Esophagus muscularis mucosa (tissue), 4 donors: Measurements from ENCODE around the gene DEPDC7. TPM values are rescaled to one million over a fixed set of nuclear protein-coding genes. Genes with fewer than 3 reads are reported as not detected.

ENCODE experiments used
- DNase-seq: peaks from one replicate; pipeline ENCODE4 v3.0.0-alpha.2; 2017; ENCODE audit errors: extremely low spot score
- H3K27ac ChIP-seq, 4 donors: fragments of 200-600 bp; sonication (generic); replicated peaks in 1 of 4; 1 replicate in 3 of 4; 2 replicates in 1 of 4; pipeline ENCODE4 v1.5.1; 2016 to 2019; ENCODE audit warnings: mild to moderate bottlenecking in 1 of 4
- H3K27me3 ChIP-seq, 4 donors: fragments of 200-600 bp; sonication (generic); one replicate each; pipeline versions ENCODE4 v1.5.1 to v1.6.0; 2016 to 2019
- H3K36me3 ChIP-seq, 4 donors: fragments of 200-600 bp; sonication (generic); one replicate each; pipeline ENCODE4 v1.5.1; 2016 to 2019
- H3K4me1 ChIP-seq, 4 donors: fragments of 200-600 bp; sonication (generic); one replicate each; pipeline ENCODE4 v1.5.1; 2016 to 2019
- H3K4me3 ChIP-seq, 4 donors: fragments of 200-600 bp; sonication (generic); 1 replicate in 2 of 4; 2 replicates in 2 of 4; pipeline ENCODE4 v1.5.1; 2016 to 2019; ENCODE audit warnings: mild to moderate bottlenecking in 4 of 4, moderate library complexity in 1 of 4
- H3K9me3 ChIP-seq, 4 donors: fragments of 200-600 bp; sonication (generic); 1 replicate in 3 of 4; 2 replicates in 1 of 4; pipeline ENCODE4 v1.5.1; 2016 to 2019
- EP300 ChIP-seq: sonication (generic); formaldehyde crosslinking; IDR thresholded peaks from one replicate; pipeline ENCODE4 v1.6.1; 2017; ENCODE audit warnings: antibody characterized with exemption
- POLR2A ChIP-seq: fragments of 450-650 bp; IDR thresholded peaks from one replicate; pipeline ENCODE4 v1.6.1; 2017; ENCODE audit warnings: antibody characterized with exemption, moderate library complexity, mild to moderate bottlenecking, low read depth
- POLR2AphosphoS5 ChIP-seq, 2 donors: sonication (generic); formaldehyde crosslinking; IDR thresholded peaks; one replicate each; pipeline ENCODE4 v1.6.1; 2017; ENCODE audit warnings: antibody characterized with exemption in 2 of 2
- WGBS: methylation state at CpG from one replicate; pipeline ENCODE4 v1.1.5; 2018; 5-methylcytosine and 5-hydroxymethylcytosine counted together
- intact Hi-C: fragments of 100-400 bp; cut with DNase I; formaldehyde crosslinking; loops from one replicate; pipeline ENCODE4 v1.15.1; 2023
- total RNA-seq, 4 donors: library from RNA; depleted of rRNA; stranded (reverse); fragments of >200 nt; gene quantifications; one replicate each; pipeline versions ENCODE4 v1.1.0 to v1.2.1, GENCODE V29; 2016
- TF ChIP-seq, protein P1 (sequence below), 3 experiments: fragments of 200-600 bp in 2 of 3; fragments of 450-650 bp in 1 of 3; sonication (generic) in 2 of 3; IDR thresholded peaks; one replicate each; pipeline ENCODE4 v1.5.1; 2017 to 2019; ENCODE audit warnings: antibody characterized with exemption in 3 of 3, mild to moderate bottlenecking in 2 of 3, moderate library complexity in 1 of 3

DEPDC7 gene
- total RNA-seq, 4 donors from 2014 or later, result 1.3 to 2.3 (median 1.8) TPM

DNA sequence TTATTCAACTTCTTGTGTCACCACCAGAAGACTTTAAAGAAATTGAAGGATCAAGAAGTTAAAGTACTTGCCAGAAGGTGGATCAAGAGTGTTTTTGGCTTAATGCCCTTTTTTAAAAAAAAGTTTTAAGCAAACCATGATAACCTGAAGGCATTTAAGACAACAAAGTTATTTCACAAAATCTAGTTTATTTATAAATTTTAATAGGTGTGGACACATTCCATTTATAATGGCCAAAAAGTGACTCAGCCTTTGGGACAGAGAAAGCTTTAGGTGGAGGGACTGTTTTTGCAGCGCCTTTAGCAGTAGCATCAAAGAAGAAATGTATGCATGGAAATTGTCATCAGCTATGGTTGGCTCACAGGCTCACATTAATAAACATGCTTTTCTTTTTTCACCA lies 41.6 kb downstream of the DEPDC7 start:
- Histone ChIP-seq H3K36me3 (peaks cover 28 to 86% (median 62%) of the 10 kb centered on the region in 4 donors), H3K9me3 (no peaks in the 10 kb centered on the region), H3K27ac (no peak overlapping the region), H3K4me3 (no peak overlapping the region), H3K4me1 (peaks cover 0 to 13% (median 10%) of the 10 kb centered on the region in 4 donors), H3K27me3 (no peaks in the 10 kb centered on the region)
- intact Hi-C loops, result no loop called here
- DNase-seq, result no peak
- 100% methylated on average over 1 of the region's 1 CpG for WGBS
- no peak for TF ChIP-seq POLR2AphosphoS5 (IDR thresholded peaks at IDR 0.05)

DNA sequence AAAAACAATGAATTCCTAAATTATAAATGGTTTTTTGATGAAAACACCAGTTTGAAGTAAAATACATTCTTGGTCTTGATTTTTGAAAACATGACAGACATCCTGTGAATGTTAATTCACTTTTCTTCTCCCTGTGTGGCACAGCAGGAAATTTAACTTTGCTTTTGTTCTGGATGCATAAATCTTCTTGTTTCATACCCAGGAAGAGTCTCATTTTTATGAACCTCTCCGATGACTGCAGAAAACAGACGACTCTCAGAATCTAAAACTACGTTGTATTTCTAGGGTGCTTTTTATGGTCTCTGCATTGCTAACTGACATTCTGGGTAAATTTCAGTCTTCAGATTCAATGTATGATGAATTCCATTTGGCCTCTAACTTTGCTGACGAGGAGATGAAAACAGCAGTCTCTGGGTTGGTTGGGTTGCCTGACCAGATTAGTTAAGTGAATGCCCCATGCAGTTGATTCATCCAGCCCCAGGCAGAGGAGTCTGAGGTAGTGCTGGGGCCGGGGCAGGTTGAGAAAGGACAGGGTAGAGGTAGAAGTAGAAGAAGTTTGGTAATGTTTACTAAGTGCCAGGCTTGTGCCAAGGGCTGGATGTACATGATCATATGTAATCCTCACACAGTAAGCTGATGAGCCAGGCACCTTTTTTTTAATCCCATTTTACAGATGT lies 43.8 kb downstream of the DEPDC7 start:
- peaks cover 33 to 86% (median 73%) of the 10 kb centered on the region in 4 donors for H3K36me3 ChIP-seq

GRCh38 chr11:33060271-33060670 lies 44.6 kb downstream of the DEPDC7 start:
- intact Hi-C loops, result no loop called here
- peak; percentile 50 for DNase-seq
- Histone ChIP-seq H3K27me3 (no peaks in the 10 kb centered on the region), H3K4me1 (peaks cover 0 to 38% (median 31%) of the 10 kb centered on the region in 4 donors), H3K27ac (no peak overlapping the region), H3K36me3 (peaks cover 33 to 84% (median 71%) of the 10 kb centered on the region in 4 donors), H3K9me3 (no peaks in the 10 kb centered on the region), H3K4me3 (no peak overlapping the region)
- WGBS, result 92% methylated on average over 3 of the region's 3 CpGs
- TF ChIP-seq EP300 (no peak), POLR2A (no peak), POLR2AphosphoS5 (IDR thresholded peaks at IDR 0.05) (no peak)
- TF ChIP-seq, protein P1, sequence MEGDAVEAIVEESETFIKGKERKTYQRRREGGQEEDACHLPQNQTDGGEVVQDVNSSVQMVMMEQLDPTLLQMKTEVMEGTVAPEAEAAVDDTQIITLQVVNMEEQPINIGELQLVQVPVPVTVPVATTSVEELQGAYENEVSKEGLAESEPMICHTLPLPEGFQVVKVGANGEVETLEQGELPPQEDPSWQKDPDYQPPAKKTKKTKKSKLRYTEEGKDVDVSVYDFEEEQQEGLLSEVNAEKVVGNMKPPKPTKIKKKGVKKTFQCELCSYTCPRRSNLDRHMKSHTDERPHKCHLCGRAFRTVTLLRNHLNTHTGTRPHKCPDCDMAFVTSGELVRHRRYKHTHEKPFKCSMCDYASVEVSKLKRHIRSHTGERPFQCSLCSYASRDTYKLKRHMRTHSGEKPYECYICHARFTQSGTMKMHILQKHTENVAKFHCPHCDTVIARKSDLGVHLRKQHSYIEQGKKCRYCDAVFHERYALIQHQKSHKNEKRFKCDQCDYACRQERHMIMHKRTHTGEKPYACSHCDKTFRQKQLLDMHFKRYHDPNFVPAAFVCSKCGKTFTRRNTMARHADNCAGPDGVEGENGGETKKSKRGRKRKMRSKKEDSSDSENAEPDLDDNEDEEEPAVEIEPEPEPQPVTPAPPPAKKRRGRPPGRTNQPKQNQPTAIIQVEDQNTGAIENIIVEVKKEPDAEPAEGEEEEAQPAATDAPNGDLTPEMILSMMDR (IDR thresholded peaks at IDR 0.05), result no peak

More for the DNA sequence above, 43.8 kb downstream of the DEPDC7 start:
- WGBS, result 80% methylated on average over 5 of the region's 5 CpGs
- intact Hi-C loops, result no loop called here
- H3K9me3 ChIP-seq, result no peaks in the 10 kb centered on the region
- no peak for DNase-seq
- H3K4me1 ChIP-seq, result peaks cover 0 to 30% (median 23%) of the 10 kb centered on the region in 4 donors
- H3K4me3 ChIP-seq, result no peak overlapping the region
- no peaks in the 10 kb centered on the region for H3K27me3 ChIP-seq
- TF ChIP-seq POLR2A, result no peak
- no peak for TF ChIP-seq EP300
- TF ChIP-seq, protein P1 (IDR thresholded peaks at IDR 0.05), result no peak
- no peak for TF ChIP-seq POLR2AphosphoS5 (IDR thresholded peaks at IDR 0.05)
- no peak overlapping the region for H3K27ac ChIP-seq

DNA sequence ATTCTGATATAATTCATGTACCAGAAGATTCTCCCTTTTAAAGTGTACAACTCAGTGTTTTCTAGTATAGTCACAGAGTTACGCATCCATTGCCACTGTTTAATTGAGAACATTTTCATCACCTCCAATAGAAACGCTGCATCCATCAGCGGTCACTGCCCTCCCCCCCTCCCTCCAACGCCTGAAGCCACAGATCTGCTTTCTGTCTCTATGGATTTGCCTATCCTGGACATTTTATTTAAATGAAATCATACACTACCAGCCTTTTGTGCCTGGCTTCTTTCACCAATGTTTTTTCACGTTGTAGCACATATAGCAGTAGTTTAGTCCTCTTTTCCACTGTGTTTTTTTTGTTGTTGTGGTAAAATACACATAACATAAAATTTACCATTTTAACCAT lies 46.5 kb downstream of the DEPDC7 start:
- peaks cover 42 to 86% (median 78%) of the 10 kb centered on the region in 4 donors for H3K36me3 ChIP-seq

GRCh38 chr11:33063326-33063881 lies 47.7 kb downstream of the DEPDC7 start:
- intact Hi-C loops, result no loop called here
- TF ChIP-seq, protein P1 (IDR thresholded peaks at IDR 0.05), result no peak
- no peak for TF ChIP-seq EP300
- TF ChIP-seq POLR2A, result no peak
- TF ChIP-seq POLR2AphosphoS5 (IDR thresholded peaks at IDR 0.05), result no peak
- Histone ChIP-seq H3K27ac (peak overlapping the region in 2 of 4 donors; percentile 40 to 45), H3K4me3 (no peak overlapping the region), H3K9me3 (no peaks in the 10 kb centered on the region), H3K4me1 (peaks cover 0 to 41% (median 36%) of the 10 kb centered on the region in 4 donors), H3K36me3 (peaks cover 41 to 87% (median 79%) of the 10 kb centered on the region in 4 donors), H3K27me3 (no peaks in the 10 kb centered on the region)
- no peak for DNase-seq
- 49% methylated on average over 3 of the region's 3 CpGs for WGBS

More for the DNA sequence above, 46.5 kb downstream of the DEPDC7 start:
- no peak overlapping the region for H3K27ac ChIP-seq
- H3K27me3 ChIP-seq, result no peaks in the 10 kb centered on the region
- H3K9me3 ChIP-seq, result no peaks in the 10 kb centered on the region
- 60% methylated on average over 5 of the region's 5 CpGs for WGBS
- DNase-seq, result no peak
- intact Hi-C loops, result no loop called here
- peaks cover 0 to 41% (median 36%) of the 10 kb centered on the region in 4 donors for H3K4me1 ChIP-seq
- TF ChIP-seq, protein P1 (IDR thresholded peaks at IDR 0.05), result no peak
- TF ChIP-seq POLR2A (no peak), EP300 (no peak), POLR2AphosphoS5 (IDR thresholded peaks at IDR 0.05) (no peak)
- no peak overlapping the region for H3K4me3 ChIP-seq
